Mesothelial cell of epicardium (in vitro differentiated cells): ENCODE data around the gene PDIA6. TPM values are rescaled to one million over a fixed set of nuclear protein-coding genes. Genes with fewer than 3 reads are reported as not detected.

Experiments used
- DNase-seq, 2 experiments: peaks; one replicate each; pipeline ENCODE4 v3.0.0; 2021; ENCODE audit warnings: low spot score in 2 of 2; ENCODE audit not compliant: unreplicated experiment in 2 of 2
- H3K27ac Mint-ChIP-seq: 2 replicates; pipeline ENCODE4 v1.8.0; 2021; ENCODE audit warnings: mixed read lengths
- H3K27me3 Mint-ChIP-seq: 2 replicates; pipeline ENCODE4 v1.8.0; 2021; ENCODE audit warnings: low read depth, mixed read lengths
- H3K36me3 Mint-ChIP-seq: 2 replicates; pipeline ENCODE4 v1.8.0; 2021; ENCODE audit warnings: mixed read lengths
- H3K4me1 Mint-ChIP-seq: 2 replicates; pipeline ENCODE4 v1.8.0; 2021; ENCODE audit warnings: mixed read lengths
- H3K4me3 Mint-ChIP-seq: 2 replicates; pipeline ENCODE4 v1.8.0; 2021; ENCODE audit warnings: mild to moderate bottlenecking, moderate library complexity, mixed read lengths
- H3K9me3 Mint-ChIP-seq: 2 replicates; pipeline ENCODE4 v1.8.0; 2021; ENCODE audit warnings: mixed read lengths
- total RNA-seq: library from RNA; stranded (reverse); gene quantifications from 3 replicates; pipeline ENCODE4 v1.2.1, GENCODE V29; 2021
- TF ChIP-seq, protein P1 (sequence below): fragments of 200-600 bp; sonication (generic); IDR thresholded peaks from one replicate; pipeline ENCODE4 v1.5.0; 2021; ENCODE audit warnings: antibody characterized with exemption; ENCODE audit not compliant: unreplicated experiment

Gene PDIA6
- total RNA-seq, 1 donor from 2014 or later: 201 TPM

DNA sequence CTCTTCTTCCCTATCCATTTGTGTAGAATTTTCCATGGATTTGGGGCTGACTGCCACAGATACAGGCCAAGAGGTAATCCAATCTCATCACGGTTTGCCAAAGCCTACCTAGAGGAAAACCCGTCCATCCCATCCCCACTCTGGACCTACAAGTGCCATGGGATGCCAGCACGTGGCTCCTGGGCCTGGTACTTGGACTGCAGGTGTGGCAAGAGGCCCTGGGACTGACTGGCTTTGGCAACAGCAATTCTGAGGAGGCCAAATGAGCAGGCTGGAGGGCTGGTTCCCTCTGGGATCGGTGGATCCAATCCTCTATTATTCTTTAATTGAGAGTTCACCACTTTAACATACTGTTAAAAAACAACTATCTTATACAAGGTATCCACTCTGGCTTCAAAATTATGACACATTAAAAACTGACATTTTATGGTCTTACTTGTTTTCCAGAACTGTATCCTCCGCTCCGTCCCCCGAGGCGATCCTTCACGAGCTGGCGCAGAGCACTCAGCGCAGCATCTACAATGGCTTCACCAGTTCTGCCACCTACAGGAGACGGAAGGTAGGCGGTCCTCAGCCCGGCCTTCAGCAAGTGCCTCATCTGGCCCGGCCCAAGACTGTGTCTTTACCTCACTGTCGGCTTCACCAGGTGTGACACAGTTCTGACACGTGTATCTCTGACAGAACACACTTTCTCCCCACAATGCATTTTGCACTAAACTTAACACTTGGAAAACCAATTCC is 19.8 kb downstream of the PDIA6 start:
- no peaks in the 10 kb centered on the region for H3K9me3 Mint-ChIP-seq
- peak overlapping the region; percentile 2 for H3K27ac Mint-ChIP-seq
- H3K27me3 Mint-ChIP-seq: no peaks in the 10 kb centered on the region
- no peak for DNase-seq
- H3K4me3 Mint-ChIP-seq: no peak overlapping the region
- TF ChIP-seq, protein P1, sequence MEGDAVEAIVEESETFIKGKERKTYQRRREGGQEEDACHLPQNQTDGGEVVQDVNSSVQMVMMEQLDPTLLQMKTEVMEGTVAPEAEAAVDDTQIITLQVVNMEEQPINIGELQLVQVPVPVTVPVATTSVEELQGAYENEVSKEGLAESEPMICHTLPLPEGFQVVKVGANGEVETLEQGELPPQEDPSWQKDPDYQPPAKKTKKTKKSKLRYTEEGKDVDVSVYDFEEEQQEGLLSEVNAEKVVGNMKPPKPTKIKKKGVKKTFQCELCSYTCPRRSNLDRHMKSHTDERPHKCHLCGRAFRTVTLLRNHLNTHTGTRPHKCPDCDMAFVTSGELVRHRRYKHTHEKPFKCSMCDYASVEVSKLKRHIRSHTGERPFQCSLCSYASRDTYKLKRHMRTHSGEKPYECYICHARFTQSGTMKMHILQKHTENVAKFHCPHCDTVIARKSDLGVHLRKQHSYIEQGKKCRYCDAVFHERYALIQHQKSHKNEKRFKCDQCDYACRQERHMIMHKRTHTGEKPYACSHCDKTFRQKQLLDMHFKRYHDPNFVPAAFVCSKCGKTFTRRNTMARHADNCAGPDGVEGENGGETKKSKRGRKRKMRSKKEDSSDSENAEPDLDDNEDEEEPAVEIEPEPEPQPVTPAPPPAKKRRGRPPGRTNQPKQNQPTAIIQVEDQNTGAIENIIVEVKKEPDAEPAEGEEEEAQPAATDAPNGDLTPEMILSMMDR: no peak
- peaks cover 63% of the 10 kb centered on the region for H3K36me3 Mint-ChIP-seq
- peaks cover 17% of the 10 kb centered on the region for H3K4me1 Mint-ChIP-seq

DNA sequence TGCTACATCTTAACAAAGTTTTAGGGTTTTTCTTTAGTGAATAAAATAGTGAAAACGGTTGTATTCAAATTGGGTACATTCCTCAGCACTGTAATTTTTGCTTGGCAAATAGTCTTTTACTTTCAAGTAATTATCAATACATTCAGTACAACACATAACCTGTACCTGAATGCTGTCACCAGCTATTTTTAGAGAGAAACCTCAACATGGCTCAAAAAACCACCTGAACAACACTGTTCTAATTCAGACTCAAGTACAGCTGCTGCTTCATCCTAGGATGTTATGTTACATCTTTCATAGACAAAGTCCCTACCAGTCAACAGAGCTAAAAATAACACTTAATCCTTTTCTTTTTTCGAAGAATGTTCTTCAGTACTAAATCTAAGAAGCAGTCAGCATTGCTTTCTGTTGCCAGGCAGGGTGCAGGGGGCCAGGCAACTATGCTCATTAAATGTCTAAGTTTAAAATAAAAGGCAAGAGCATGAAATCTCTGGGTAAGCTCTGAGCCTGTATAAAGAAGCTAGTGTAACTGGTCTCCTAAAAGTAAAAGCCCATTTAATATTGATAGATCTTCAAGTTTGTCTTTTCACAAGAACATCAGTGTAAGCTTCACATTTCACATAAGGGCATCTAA is 20.5 kb downstream of the PDIA6 start:
- TF ChIP-seq, protein P1: no peak
- Mint-ChIP-seq H3K4me3 (no peak overlapping the region), H3K27me3 (no peaks in the 10 kb centered on the region), H3K4me1 (peaks cover 17% of the 10 kb centered on the region), H3K9me3 (no peaks in the 10 kb centered on the region), H3K27ac (peak overlapping the region; percentile 2), H3K36me3 (peaks cover 65% of the 10 kb centered on the region)
- no peak for DNase-seq

DNA sequence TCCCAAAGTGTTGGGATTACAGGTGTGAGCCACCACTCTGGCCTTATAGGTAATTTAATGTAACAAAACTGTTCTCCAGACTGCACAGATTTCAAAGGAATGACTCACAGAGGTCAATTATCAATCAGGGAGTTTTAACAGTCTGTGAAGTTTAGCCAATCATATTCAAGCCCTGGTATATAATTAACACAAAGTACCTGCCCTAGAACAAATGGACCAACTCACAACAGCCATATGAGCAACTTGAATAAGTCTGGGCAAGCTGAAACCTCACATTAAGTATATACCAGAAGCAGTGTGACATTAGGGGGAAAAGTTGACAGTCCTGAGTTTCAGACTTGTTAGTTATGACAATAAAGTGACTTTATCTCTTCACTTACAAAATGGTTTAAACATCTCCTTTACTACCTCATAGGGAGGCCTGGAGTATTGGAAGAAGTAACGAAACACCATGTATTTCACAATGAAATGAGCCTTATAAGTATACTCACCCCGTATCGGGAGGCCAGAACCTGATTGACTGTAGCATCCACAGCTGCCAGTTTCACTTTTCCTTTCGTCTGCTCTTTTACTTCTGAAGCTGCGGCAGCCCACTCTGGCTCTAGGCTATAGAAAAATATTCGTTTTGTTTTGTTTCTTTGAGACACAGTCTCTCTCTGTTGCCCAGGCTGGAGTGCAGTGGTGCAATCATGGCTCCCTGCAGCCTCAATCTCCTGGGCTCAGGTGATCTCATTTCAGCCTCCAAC is 22.2 kb downstream of the PDIA6 start:
- H3K36me3 Mint-ChIP-seq: peaks cover 65% of the 10 kb centered on the region

DNA sequence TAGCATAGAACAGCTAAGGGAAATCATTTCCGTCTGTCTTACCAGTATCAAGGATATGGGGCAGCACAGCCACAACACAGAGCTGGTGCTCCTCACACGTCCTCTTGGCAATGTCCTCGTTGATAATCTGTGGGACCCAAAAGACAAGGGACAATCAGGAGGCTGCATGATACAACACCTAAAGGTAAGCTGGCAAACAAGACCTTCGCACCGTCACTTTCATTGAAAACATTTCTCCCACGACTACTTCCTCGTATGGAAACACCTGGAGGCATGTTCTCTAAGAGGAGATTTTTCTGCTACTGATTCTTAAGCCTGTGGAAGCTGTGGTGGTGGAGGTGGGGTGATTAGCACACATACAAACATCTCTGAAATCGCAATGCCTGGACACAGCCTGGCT is 23.7 kb downstream of the PDIA6 start:
- Mint-ChIP-seq H3K9me3 (no peaks in the 10 kb centered on the region), H3K4me3 (no peak overlapping the region), H3K27me3 (no peaks in the 10 kb centered on the region), H3K4me1 (peaks cover 7% of the 10 kb centered on the region), H3K36me3 (peaks cover 75% of the 10 kb centered on the region), H3K27ac (no peak overlapping the region)
- DNase-seq: no peak
- TF ChIP-seq, protein P1: no peak

More for the DNA sequence above, 22.2 kb downstream of the PDIA6 start:
- DNase-seq: no peak
- TF ChIP-seq, protein P1: no peak
- no peak overlapping the region for H3K4me3 Mint-ChIP-seq
- H3K27ac Mint-ChIP-seq: no peak overlapping the region
- peaks cover 14% of the 10 kb centered on the region for H3K4me1 Mint-ChIP-seq
- no peaks in the 10 kb centered on the region for H3K27me3 Mint-ChIP-seq
- H3K9me3 Mint-ChIP-seq: no peaks in the 10 kb centered on the region

DNA sequence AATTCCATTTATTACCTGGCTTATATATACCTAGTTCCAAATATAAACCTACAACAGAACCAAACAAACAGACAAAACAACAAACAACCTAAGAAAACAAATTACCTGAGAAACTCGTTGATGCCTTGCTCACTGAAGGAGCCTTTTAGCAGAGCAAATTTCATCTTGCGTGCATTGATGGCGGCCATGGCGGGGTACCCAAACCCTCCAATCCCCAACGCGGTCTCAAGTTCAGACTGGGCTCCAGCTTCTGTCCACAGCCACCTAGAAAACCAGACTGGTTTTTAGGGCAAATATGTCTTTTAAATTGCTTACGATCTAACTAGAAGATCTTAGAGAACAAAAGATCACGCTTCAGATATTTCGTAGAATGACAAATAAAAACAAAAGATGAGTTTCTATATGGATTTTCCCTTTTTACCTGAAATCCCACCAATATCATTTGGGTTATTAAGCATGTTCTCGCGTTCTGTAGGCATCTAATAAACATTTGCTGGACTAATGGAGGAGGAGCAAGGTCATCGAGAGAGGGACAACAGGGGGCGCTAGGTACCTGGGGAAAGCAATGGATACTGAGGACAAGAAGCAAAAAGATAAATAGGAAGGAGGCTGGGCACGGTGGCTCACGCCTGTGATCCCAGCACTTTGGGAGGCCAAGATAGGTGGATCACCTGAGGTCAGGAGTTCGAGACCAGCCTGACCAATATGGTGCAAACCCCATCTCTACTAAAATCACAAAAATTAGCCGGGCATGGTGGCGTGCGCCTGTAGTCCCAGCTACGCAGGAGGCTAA is 25.2 kb downstream of the PDIA6 start:
- no peak overlapping the region for H3K27ac Mint-ChIP-seq
- no peaks in the 10 kb centered on the region for H3K9me3 Mint-ChIP-seq
- H3K4me1 Mint-ChIP-seq: peaks cover under 1% of the 10 kb centered on the region
- H3K4me3 Mint-ChIP-seq: no peak overlapping the region
- peaks cover 79% of the 10 kb centered on the region for H3K36me3 Mint-ChIP-seq
- no peaks in the 10 kb centered on the region for H3K27me3 Mint-ChIP-seq
- TF ChIP-seq, protein P1: no peak
- DNase-seq: no peak
